Heart left ventricle (tissue), 16 donors: Measurements from ENCODE around the gene SLC2A5. TPM values are rescaled to one million over a fixed set of nuclear protein-coding genes. Genes with fewer than 3 reads are reported as not detected.

Source experiments
- ATAC-seq, 4 donors: fragments of 200-7000 bp; cut with Tn5 transposase; one replicate each; pipeline ENCODE4 v1.9.1; 2020 to 2022; ENCODE audit warnings: moderate library complexity in 4 of 4, mild to moderate bottlenecking in 3 of 4, moderate number of reproducible peaks in 1 of 4
- DNase-seq, 5 donors: peaks; one replicate each; pipeline ENCODE4 v3.0.0-alpha.2; 2020
- H3K27ac ChIP-seq, 12 donors: fragments of 200-600 bp; sonication (generic) in 4 of 12; one replicate each; pipeline versions ENCODE4 v1.5.0 to v1.8.0; 2016 to 2022; ENCODE audit warnings: mild to moderate bottlenecking in 2 of 12
- H3K27me3 ChIP-seq, 9 donors: fragments of 200-600 bp; sonication (generic) in 2 of 9; one replicate each; pipeline versions ENCODE4 v1.5.1 to v1.8.0; 2016 to 2022; ENCODE audit warnings: mild to moderate bottlenecking in 3 of 9
- H3K36me3 ChIP-seq, 9 donors: fragments of 200-600 bp; sonication (generic) in 2 of 9; one replicate each; pipeline versions ENCODE4 v1.5.0 to v1.8.0; 2018 to 2022; ENCODE audit warnings: mild to moderate bottlenecking in 2 of 9
- H3K4me1 ChIP-seq, 12 donors: fragments of 200-600 bp; sonication (generic) in 4 of 12; one replicate each; pipeline versions ENCODE4 v1.5.0 to v1.8.0; 2016 to 2022; ENCODE audit warnings: mild to moderate bottlenecking in 3 of 12
- H3K4me3 ChIP-seq, 12 donors: fragments of 200-600 bp; sonication (generic) in 4 of 12; one replicate each; pipeline versions ENCODE4 v1.5.0 to v1.8.0; 2017 to 2022; ENCODE audit warnings: mild to moderate bottlenecking in 9 of 12, moderate library complexity in 4 of 12
- H3K9me3 ChIP-seq, 12 donors: fragments of 200-600 bp; sonication (generic) in 4 of 12; one replicate each; pipeline versions ENCODE4 v1.5.0 to v1.8.0; 2016 to 2022; ENCODE audit warnings: mild to moderate bottlenecking in 1 of 12
- CTCF ChIP-seq, 12 donors: fragments of 200-600 bp; sonication (generic) in 4 of 12; IDR thresholded peaks; one replicate each; pipeline versions ENCODE4 v1.5.0 to v1.8.0; 2018 to 2022; ENCODE audit warnings: antibody characterized with exemption in 12 of 12, mild to moderate bottlenecking in 5 of 12
- POLR2A ChIP-seq, 2 donors: fragments of 450-650 bp; IDR thresholded peaks; one replicate each; pipeline ENCODE4 v1.6.1; 2017; ENCODE audit warnings: antibody characterized with exemption in 2 of 2, mild to moderate bottlenecking in 2 of 2, moderate library complexity in 2 of 2
- WGBS, 4 donors: extraction: QIAGEN DNeasy Blood & Tissue Kit in 2 of 4; methylation state at CpG; one replicate each; pipeline versions ENCODE4 v1.1.5 to v1.1.7; 2013 to 2018; 5-methylcytosine and 5-hydroxymethylcytosine counted together
- intact Hi-C, 10 donors: fragments of 100-400 bp; cut with DNase I; formaldehyde crosslinking; loops; one replicate each; pipeline versions ENCODE4 v1.11.1 to v1.14.2; 2022
- polyA plus RNA-seq, 2 donors: library from polyadenylated mRNA; stranded (reverse); fragments of 200-250 nt; gene quantifications; one replicate each; pipeline ENCODE4 v1.2.3, GENCODE V29; 2013
- total RNA-seq, 9 donors: library from RNA; depleted of rRNA in 2 of 9; stranded (reverse); fragments of >200 nt in 2 of 9; fragmentation: NEBNext Ultra II Directional in 3 of 9; extraction: Animal tissue kit (Norgen Biotek cat#: 25700) in 3 of 9; gene quantifications; one replicate each; pipeline versions ENCODE4 v1.1.0 to v1.2.4, GENCODE V29; 2016 to 2023
- donor health status: ischemic (EF 13 %, LVEDD 7.1; RV severe dilation, severe dysfunction).
- donor health status: healthy with polysubstance abuse.
- donor health status: DM: no; HTN: yes; CAD: no.
- donor health status: DM: no; HTN: no; CAD: no.
- donor health status: ischemic (EF 25% LVEDD 6.9; RV normal size, moderate dysfunction).
- donor health status: ischemic (EF 25% LVEDD 5.7; RV mildly dilated, moderate dysfunction).
- donor health status: healthy.
- donor health status: DM: yes; HTN: yes; CAD: no.
- donor health status: ischemic (EF 35%, LVEDD 5.7; RV mildly dilated, moderate dysfunction).
- donor health status: nonischemic (EF 11% LVEDD 7.7; RV severe dilation, severe dysfunction).
- donor health status: DM: yes; HTN: yes; CAD: no.
- donor health status: PGD.
- donor health status: ischemic (EF 29% LVEDD 5.4; RV normal size, mild dysfunction).
- donor health status: nonischemic (EF 23%, LVEDD 6.1; RV moderate dilation, normal function).

SLC2A5 gene
- total and polyA plus RNA-seq, 11 donors = 0.86 to 15.8 (median 2.3) TPM

- no peaks in the 10 kb centered on the region for H3K4me1 ChIP-seq
- H3K4me3 ChIP-seq = no peak overlapping the region
- H3K27me3 ChIP-seq = no peaks in the 10 kb centered on the region
- 37 to 57% (median 45%) methylated on average over 13 of the region's 13 CpGs for WGBS, 4 donors
- peak in 2 of 4 donors; percentile 33 to 90 for ATAC-seq
- H3K36me3 ChIP-seq = no peaks in the 10 kb centered on the region
- peak in 2 of 5 donors; percentile 42 to 56 for DNase-seq
- intact Hi-C loops = no loop called here
- TF ChIP-seq CTCF (IDR thresholded peaks at IDR 0.05) (no peak), POLR2A (IDR thresholded peaks at IDR 0.05) (no peak)
- no peaks in the 10 kb centered on the region for H3K9me3 ChIP-seq
- H3K27ac ChIP-seq = no peak overlapping the region
These were observed 51.1 kb downstream of the SLC2A5 start for GRCh38 chr1:9018333-9018732.

DNA sequence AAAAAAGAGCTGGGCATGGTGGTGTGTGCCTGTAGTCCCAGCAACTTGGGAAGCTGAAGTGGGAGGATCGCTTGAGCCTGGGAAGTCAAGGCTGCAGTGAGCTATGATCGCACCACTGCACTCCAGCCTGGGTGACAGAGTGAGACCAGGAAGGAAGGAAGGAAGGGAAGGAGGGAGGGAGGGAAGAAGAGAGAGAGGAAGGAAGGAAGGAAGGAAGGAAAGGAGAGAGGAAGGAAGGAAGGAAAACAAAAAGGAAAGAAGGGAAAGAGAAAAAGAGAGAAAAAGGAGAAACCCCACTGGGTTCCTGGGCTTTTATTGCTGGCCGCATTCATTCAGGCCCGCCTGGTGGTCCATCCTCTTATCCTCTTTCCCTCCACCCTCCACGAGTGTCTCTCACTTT lies 53.0 kb downstream of the SLC2A5 start:
- no peak for TF ChIP-seq CTCF (IDR thresholded peaks at IDR 0.05)
- TF ChIP-seq POLR2A (IDR thresholded peaks at IDR 0.05) = no peak
- Histone ChIP-seq H3K27me3 (no peaks in the 10 kb centered on the region), H3K36me3 (no peaks in the 10 kb centered on the region), H3K9me3 (no peaks in the 10 kb centered on the region), H3K27ac (no peak overlapping the region), H3K4me3 (no peak overlapping the region), H3K4me1 (peaks cover 0 to 7% (median 0%) of the 10 kb centered on the region in 12 donors)
- DNase-seq (no peak), ATAC-seq (no peak)
- intact Hi-C loops = no loop called here
- 76 to 92% (median 81%) methylated on average over 5 of the region's 5 CpGs for WGBS, 4 donors

GRCh38 chr1:9014475-9015375 lies 54.7 kb downstream of the SLC2A5 start:
- Histone ChIP-seq H3K9me3 (no peaks in the 10 kb centered on the region), H3K4me1 (peaks cover 0 to 19% (median 2%) of the 10 kb centered on the region in 12 donors), H3K27me3 (no peaks in the 10 kb centered on the region), H3K27ac (no peak overlapping the region), H3K36me3 (no peaks in the 10 kb centered on the region), H3K4me3 (no peak overlapping the region)
- whole genome bisulfite sequencing, 4 donors = 89 to 94% (median 93%) methylated on average over 28 to 36 of the region's 36 CpGs
- no peak for TF ChIP-seq POLR2A (IDR thresholded peaks at IDR 0.05)
- TF ChIP-seq CTCF (IDR thresholded peaks at IDR 0.05) = no peak
- ATAC-seq = no peak
- DNase-seq = no peak
- intact Hi-C loops = loop anchor here in 3 of 10 donors (5.0 kb wide), 3 partner anchors 83 to 183 kb away; no protein-coding TSS in a partner anchor

GRCh38 chr1:9013819-9014218 lies 55.6 kb downstream of the SLC2A5 start:
- DNase-seq (no peak), ATAC-seq (no peak)
- Histone ChIP-seq H3K9me3 (no peaks in the 10 kb centered on the region), H3K27ac (no peak overlapping the region), H3K36me3 (no peaks in the 10 kb centered on the region), H3K27me3 (no peaks in the 10 kb centered on the region), H3K4me3 (no peak overlapping the region), H3K4me1 (peaks cover 0 to 19% (median 2%) of the 10 kb centered on the region in 12 donors)
- WGBS, 4 donors = 85 to 92% (median 88%) methylated on average over 8 of the region's 8 CpGs
- intact Hi-C loops = loop anchor here in 3 of 10 donors (5.0 kb wide), 3 partner anchors 83 to 183 kb away; no protein-coding TSS in a partner anchor
- TF ChIP-seq CTCF (IDR thresholded peaks at IDR 0.05) (no peak), POLR2A (IDR thresholded peaks at IDR 0.05) (no peak)
